HG03097 (cell line): ENCODE results near the gene P2RX7.
"Not testable (repeated sequence)": the region's sequence is repeated elsewhere in the genome, so short reads cannot be mapped to it uniquely, and the experiment has no call there.

ENCODE experiments used
- ATAC-seq: cut with Tn5 transposase; IDR thresholded peaks from one replicate; pipeline ENCODE4 v1.9.1; 2021; ENCODE audit not compliant: unreplicated experiment, low FRiP score

P2RX7 gene

DNA sequence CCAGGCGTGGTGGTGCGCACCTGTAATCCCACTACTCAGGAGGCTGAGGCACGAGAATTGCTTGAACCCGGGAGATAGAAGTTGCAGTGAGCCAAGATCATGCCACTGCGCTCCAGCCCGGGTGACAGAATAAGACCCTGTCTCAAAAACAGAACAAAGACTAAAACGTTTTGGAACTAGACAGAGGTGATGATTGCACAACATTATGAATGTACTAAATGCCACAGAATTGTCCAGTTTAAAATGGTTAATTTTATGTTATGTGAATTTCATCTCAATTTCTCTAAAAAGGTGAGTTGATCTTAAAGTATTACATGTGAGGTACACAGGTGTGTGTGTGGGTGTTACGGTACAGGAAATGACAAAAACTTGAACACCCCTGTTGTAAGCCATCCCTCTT lies 93.7 kb downstream of the P2RX7 start:
- ATAC-seq: no peak

DNA sequence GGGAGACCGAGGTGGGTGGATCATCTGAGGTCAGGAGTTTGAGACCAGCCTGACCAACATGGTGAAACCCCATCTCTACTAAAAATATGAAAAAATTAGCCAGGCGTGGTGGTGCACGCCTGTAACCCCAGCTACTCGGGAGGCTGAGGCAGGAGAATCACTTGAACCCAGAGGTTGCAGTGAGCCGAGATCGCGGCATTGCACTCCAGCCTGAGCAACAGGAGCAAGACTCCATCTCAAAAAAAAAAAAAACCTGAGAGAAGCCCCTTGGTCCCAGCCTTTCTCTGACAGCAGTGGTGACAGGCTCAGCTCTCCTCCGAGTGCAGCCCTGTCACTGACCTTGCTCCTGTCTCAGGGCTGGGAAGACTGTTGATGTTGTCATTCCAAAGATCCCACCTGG lies 94.2 kb downstream of the P2RX7 start:
- not testable (repeated sequence) for ATAC-seq

DNA sequence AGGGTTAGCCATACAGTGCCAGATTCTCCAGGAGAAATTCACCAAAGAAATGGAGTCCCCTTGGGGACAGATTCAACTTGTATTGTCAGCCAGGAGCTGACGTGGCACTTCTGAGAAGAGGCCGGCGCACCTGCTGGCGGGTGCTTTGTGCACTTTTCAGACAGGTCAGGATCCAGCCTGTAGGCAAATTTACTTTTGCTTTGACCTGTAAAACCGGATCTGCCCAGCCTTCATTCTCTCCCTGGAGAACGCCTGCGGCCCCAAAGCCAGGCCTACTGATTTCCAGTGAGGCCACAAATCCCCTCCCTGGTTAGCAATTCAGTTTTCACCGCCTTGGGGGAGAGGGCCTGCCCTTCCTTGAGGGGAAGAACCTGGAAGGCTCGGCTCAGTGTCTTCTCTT lies 94.6 kb downstream of the P2RX7 start:
- no peak for ATAC-seq

DNA sequence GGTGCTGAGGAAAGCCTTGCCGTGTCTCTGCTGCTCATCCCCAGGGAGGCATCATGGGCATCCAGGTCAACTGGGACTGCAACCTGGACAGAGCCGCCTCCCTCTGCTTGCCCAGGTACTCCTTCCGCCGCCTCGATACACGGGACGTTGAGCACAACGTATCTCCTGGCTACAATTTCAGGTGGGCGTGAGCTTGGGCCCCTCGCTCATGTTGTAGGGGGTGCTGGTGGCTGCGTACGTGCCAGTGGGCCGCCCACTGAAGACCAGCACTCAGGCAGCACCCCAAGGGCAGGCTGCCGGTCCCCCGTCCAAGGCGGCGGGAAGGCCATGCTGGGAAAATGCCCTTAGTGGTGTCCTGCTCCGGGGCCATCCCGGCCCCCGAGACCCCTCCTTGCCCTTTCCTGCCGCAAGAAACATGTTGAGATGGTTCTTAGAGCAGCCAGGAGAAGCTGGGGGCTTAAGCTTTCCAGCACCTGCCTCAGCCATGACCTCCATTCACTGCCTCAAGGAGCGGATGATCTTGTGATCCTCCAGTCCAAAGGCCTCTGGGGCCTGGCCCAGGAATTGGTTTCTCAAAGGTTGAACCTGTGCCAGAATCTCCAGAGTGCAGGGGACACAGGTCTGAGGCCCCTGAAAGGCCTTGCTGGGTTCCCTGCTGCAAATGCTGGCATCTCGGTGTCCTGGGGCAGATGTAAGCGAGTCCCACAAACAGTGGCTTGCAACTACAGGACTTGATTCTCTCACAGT lies 96.4 kb downstream of the P2RX7 start:
- no peak for ATAC-seq

DNA sequence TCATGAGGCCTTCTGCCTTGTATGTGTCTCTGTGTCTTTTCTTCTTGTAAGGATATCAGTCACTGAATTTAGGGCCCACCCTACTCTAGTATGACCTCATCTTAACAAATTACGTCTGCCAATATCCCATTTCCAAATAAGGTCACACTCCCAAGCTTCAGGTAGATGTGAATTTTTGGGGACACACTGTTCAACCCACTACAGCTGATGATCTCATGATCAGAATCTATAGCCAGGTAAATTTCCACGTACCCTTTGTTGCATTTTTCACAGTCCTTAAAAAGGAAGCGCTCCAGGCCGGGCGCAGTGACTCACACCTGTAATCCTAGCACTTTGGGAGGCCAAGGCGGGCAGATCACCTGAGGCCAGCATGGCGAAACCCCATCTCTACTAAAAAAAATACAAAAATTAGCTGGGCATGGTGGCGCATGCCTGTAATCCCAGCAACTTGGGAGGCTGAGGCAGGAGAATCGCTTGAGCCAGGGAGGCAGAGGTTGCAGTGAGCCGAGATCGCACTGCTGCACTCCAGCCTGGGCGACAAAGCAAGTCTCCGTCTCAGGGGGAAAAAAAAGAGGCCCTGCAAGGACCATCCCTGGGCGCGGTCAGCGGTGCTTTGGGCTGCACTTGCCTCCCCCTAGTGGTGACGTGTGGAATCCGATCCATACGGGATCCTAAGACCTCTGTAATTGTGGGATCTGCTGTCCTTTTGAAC lies 97.3 kb downstream of the P2RX7 start:
- ATAC-seq: not testable (repeated sequence)

DNA sequence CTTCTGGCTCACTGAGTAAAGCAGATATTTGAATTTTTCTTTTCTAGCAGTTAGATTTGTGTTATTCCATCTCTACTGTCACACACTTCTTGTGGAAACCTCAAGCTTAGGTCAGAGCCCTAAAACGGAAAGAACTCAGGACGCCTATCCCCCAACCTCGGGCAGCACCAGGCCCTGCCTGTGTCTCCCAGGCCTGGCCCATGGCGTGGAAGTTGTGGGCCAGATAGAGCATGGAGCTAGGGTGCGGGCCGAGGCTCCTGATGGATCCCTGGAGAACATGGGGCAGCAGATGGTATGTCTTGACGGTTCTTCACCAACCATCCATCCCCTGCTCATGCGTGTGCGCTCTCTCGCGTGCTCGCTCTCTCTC lies 97.8 kb downstream of the P2RX7 start:
- no peak for ATAC-seq

DNA sequence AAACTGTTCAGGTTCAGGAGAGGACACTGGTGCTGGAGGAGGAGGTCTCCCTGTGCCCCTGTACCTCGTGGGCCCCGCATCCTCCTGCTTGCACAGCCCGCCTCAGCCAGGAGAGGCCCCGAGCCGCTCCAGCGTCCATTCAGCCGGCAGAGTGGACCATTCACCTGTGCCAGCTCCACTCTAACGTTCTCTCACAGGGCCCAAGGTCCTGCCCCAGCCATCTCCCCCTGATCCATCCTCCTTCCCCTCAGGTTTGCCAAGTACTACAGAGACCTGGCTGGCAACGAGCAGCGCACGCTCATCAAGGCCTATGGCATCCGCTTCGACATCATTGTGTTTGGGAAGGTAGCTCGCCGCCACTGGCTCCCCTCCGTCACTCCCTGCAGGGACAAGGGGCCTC lies 99.5 kb downstream of the P2RX7 start:
- ATAC-seq: no peak

DNA sequence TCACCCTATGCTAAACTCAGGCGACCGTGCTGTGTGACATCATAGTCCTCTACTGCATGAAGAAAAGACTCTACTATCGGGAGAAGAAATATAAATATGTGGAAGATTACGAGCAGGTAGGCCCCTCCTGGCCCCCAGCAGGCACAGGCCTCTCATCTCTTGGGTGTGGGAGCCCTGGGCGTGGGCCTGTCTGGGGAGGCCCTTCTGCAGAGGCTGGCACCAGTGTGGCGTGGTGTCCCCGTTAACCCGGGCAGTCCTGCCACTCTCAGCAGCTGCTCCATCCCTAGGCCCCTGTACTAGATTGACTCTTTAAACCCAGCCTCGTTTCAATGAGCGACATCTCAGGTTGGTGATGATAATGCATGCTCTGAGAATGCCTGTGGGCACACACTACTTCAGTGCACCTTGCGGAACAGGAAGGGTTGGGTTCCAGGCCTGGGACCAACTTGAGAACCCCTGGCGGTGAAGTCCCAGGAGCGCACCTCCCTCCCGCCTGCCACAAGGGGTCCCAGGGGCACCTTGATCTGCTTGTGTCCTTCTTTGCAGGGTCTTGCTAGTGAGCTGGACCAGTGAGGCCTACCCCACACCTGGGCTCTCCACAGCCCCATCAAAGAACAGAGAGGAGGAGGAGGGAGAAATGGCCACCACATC lies 100.4 kb downstream of the P2RX7 start:
- ATAC-seq: no peak

DNA sequence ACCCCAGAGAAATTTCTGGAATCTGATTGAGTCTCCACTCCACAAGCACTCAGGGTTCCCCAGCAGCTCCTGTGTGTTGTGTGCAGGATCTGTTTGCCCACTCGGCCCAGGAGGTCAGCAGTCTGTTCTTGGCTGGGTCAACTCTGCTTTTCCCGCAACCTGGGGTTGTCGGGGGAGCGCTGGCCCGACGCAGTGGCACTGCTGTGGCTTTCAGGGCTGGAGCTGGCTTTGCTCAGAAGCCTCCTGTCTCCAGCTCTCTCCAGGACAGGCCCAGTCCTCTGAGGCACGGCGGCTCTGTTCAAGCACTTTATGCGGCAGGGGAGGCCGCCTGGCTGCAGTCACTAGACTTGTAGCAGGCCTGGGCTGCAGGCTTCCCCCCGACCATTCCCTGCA lies 100.9 kb downstream of the P2RX7 start:
- no peak for ATAC-seq

DNA sequence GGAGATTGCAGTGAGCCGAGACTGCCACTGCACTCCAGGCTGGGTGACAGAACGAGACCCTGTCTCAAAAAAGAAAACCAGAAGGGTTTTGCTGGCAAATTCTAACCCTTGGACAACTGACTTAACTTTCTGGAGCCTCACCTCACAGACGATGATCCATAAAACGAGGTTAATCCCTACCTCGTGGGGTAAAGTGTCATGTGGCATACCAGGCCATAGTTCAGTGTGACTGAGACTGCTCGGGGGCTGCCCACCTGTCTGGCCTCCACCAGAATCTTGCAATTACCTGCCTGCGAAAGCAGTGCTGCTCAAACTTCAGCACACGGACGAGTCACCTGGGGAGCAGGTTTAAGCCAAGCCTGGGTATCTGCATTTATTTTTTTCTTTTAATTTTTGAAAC lies 104.1 kb downstream of the P2RX7 start:
- ATAC-seq: no peak

DNA sequence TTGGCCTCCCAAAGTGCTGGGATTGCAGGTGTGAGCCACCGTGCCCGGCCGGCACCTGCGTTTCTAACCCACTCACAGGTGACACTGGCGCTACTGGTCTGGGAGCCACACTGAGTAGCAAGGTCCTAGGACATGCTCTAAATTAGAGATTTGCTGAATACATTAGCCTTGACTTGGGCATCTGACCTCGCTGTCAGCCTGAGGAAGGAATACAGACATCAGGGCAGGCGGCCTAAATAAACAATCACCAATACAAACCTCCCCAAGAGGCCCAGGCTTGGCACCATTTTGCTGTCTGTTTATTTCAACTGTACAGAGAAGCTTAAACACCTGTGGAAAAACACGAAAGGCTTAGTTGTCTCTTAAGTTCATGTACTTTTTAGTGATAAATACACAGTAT lies 104.7 kb downstream of the P2RX7 start:
- ATAC-seq: no peak
